NCI-H1436 (cell line): ENCODE measurements around the gene TOM1L2.
"Not testable (repeated sequence)": the region's sequence is repeated elsewhere in the genome, so short reads cannot be mapped to it uniquely, and the experiment has no call there.

Experiments
- DNase-seq: peaks from one replicate; lab custom pipeline; 2025; lab: John Stamatoyannopoulos, UW

Gene TOM1L2

GRCh38 chr17:17924131-17924856 lies 47.9 kb downstream of the TOM1L2 start:
- DNase-seq, result no peak

- DNase-seq, result no peak
Measured at GRCh38 chr17:17922070-17922614, 50.1 kb downstream of the TOM1L2 start.

- no peak for DNase-seq
Measured at GRCh38 chr17:17921192-17922069, 50.8 kb downstream of the TOM1L2 start.

- peak; percentile 74 for DNase-seq
Measured at GRCh38 chr17:17919169-17920107, 52.8 kb downstream of the TOM1L2 start.

GRCh38 chr17:17917394-17917793 lies 54.8 kb downstream of the TOM1L2 start:
- DNase-seq, result no peak

- DNase-seq, result no peak
Measured at GRCh38 chr17:17915183-17915582, 57.0 kb downstream of the TOM1L2 start.

GRCh38 chr17:17913695-17914332 lies 58.4 kb downstream of the TOM1L2 start:
- peak; percentile 74 for DNase-seq

- DNase-seq, result not testable (repeated sequence)
Measured at GRCh38 chr17:17912336-17912735, 59.9 kb downstream of the TOM1L2 start.

- DNase-seq, result no peak
Measured at GRCh38 chr17:17911001-17911613, 61.1 kb downstream of the TOM1L2 start.

GRCh38 chr17:17910060-17910459 lies 62.1 kb downstream of the TOM1L2 start:
- no peak for DNase-seq

- no peak for DNase-seq
Measured at GRCh38 chr17:17909078-17909477, 63.1 kb downstream of the TOM1L2 start.

- DNase-seq, result no peak
Measured at GRCh38 chr17:17907469-17907868, 64.7 kb downstream of the TOM1L2 start.

GRCh38 chr17:17906418-17907215 lies 65.6 kb downstream of the TOM1L2 start:
- no peak for DNase-seq

- no peak for DNase-seq
Measured at GRCh38 chr17:17905036-17905320, 67.2 kb downstream of the TOM1L2 start.

GRCh38 chr17:17904166-17905035 lies 67.8 kb downstream of the TOM1L2 start:
- no peak for DNase-seq

- DNase-seq, result no peak
Measured at GRCh38 chr17:17902877-17903276, 69.3 kb downstream of the TOM1L2 start.

GRCh38 chr17:17902376-17902775 lies 69.8 kb downstream of the TOM1L2 start:
- no peak for DNase-seq

- no peak for DNase-seq
Measured at GRCh38 chr17:17900615-17901520, 71.3 kb downstream of the TOM1L2 start.
